Measurements from ENCODE around the gene F3.

Gene F3

DNA sequence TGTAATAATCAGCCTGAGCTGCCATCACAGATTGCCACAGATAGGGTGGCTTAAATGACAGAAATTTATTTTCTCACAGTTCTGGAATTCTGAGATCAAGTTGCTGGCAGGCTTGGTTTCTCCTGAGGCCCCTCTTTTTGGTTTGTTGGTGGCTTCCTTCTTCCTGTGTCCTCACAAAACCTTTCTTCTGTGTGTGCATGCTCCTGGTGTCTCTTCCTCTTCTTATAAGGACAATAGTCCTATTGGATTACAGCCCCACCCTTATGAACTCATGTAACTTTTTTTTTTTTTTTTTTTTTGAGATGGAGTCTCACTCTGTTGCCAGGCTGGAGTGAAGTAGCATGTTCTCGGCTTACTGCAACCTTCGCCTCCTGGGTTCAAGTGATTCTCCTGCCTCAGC lies 41.0 kb upstream of the F3 start:
- no peaks in the 10 kb centered on the region for H3K9me3 ChIP-seq (ENCODE audit: control insufficient read depth, insufficient read depth, low read length)
- no peaks in the 10 kb centered on the region for H4K20me1 ChIP-seq (ENCODE audit: control insufficient read depth, insufficient read depth, low read depth, low read length)
- no peaks in the 10 kb centered on the region for H3F3A ChIP-seq (ENCODE audit: control insufficient read depth, insufficient read depth)
- no peak overlapping the region for H3K4me2 ChIP-seq (ENCODE audit: low read length)
- no peaks in the 10 kb centered on the region for H3K36me3 ChIP-seq (ENCODE audit: control insufficient read depth, low read length)
- no peaks in the 10 kb centered on the region for H3K79me2 ChIP-seq (ENCODE audit: control insufficient read depth, low read length)
- no peak overlapping the region for H3K27ac ChIP-seq (ENCODE audit: low read depth, low read length)
- H3K4me1 ChIP-seq (ENCODE audit: control insufficient read depth, low read length), result no peaks in the 10 kb centered on the region
- no peaks in the 10 kb centered on the region for H3K9me2 ChIP-seq (replicated peaks; ENCODE audit: control insufficient read depth, low read length)
- TF ChIP-seq EZH2phosphoT487 (IDR thresholded peaks at IDR 0.05; ENCODE audit: borderline replicate concordance, low read length), result no peak
- TF ChIP-seq, protein P1, sequence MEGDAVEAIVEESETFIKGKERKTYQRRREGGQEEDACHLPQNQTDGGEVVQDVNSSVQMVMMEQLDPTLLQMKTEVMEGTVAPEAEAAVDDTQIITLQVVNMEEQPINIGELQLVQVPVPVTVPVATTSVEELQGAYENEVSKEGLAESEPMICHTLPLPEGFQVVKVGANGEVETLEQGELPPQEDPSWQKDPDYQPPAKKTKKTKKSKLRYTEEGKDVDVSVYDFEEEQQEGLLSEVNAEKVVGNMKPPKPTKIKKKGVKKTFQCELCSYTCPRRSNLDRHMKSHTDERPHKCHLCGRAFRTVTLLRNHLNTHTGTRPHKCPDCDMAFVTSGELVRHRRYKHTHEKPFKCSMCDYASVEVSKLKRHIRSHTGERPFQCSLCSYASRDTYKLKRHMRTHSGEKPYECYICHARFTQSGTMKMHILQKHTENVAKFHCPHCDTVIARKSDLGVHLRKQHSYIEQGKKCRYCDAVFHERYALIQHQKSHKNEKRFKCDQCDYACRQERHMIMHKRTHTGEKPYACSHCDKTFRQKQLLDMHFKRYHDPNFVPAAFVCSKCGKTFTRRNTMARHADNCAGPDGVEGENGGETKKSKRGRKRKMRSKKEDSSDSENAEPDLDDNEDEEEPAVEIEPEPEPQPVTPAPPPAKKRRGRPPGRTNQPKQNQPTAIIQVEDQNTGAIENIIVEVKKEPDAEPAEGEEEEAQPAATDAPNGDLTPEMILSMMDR (IDR thresholded peaks at IDR 0.05; ENCODE audit: low read depth, low read length, poor library complexity, severe bottlenecking), result no peak
- H3K4me3 ChIP-seq (ENCODE audit: low read length), result no peak overlapping the region
- H3K27me3 ChIP-seq (ENCODE audit: control insufficient read depth, low read length), result no peaks in the 10 kb centered on the region

DNA sequence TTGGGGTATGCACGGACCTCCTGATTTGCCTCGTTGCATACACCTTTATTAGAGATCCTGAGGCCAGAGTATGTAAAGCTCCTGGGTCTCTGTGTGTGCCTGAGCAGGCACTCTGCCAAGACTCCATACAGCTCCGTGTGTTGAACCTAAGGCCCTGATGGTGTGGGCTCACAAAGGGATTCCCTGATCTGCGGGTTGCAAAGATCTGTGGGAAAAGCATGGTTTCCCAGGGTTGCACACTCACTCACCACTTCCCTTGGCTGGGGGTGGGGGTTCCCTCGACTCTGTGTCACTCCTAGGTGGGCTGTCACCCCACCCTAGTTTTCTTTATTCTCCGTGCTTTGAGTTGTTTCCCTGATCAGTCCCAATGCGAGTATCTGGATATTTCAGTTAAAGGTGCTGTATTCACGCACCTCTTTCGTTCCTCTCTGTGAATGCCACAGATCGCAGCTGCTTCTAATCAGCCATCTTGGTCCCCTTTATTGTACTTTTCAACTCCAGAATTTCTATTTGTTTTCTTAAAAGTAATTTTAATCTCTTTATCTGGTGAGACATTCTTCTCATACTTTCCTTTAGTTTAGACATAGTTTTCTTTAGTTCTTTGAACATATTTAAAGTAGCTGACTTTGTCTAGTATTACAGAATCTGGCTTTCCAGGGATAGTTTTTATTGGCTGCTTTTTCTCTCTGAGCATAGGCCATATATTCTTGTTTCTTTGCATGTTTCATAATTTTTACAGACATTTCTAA lies 39.0 kb upstream of the F3 start:
- no peaks in the 10 kb centered on the region for H4K20me1 ChIP-seq (ENCODE audit: control insufficient read depth, insufficient read depth, low read depth, low read length)
- H3K4me1 ChIP-seq (ENCODE audit: control insufficient read depth, low read length), result no peaks in the 10 kb centered on the region
- H3K9me3 ChIP-seq (ENCODE audit: control insufficient read depth, insufficient read depth, low read length), result no peaks in the 10 kb centered on the region
- no peaks in the 10 kb centered on the region for H3K9me2 ChIP-seq (replicated peaks; ENCODE audit: control insufficient read depth, low read length)
- TF ChIP-seq, protein P1 (IDR thresholded peaks at IDR 0.05; ENCODE audit: low read depth, low read length, poor library complexity, severe bottlenecking), result no peak
- no peak for TF ChIP-seq EZH2phosphoT487 (IDR thresholded peaks at IDR 0.05; ENCODE audit: borderline replicate concordance, low read length)
- H3F3A ChIP-seq (ENCODE audit: control insufficient read depth, insufficient read depth), result no peaks in the 10 kb centered on the region
- no peaks in the 10 kb centered on the region for H3K27me3 ChIP-seq (ENCODE audit: control insufficient read depth, low read length)
- no peaks in the 10 kb centered on the region for H3K79me2 ChIP-seq (ENCODE audit: control insufficient read depth, low read length)
- no peak overlapping the region for H3K27ac ChIP-seq (ENCODE audit: low read depth, low read length)
- no peak overlapping the region for H3K4me3 ChIP-seq (ENCODE audit: low read length)
- no peaks in the 10 kb centered on the region for H3K36me3 ChIP-seq (ENCODE audit: control insufficient read depth, low read length)
- H3K4me2 ChIP-seq (ENCODE audit: low read length), result no peak overlapping the region

DNA sequence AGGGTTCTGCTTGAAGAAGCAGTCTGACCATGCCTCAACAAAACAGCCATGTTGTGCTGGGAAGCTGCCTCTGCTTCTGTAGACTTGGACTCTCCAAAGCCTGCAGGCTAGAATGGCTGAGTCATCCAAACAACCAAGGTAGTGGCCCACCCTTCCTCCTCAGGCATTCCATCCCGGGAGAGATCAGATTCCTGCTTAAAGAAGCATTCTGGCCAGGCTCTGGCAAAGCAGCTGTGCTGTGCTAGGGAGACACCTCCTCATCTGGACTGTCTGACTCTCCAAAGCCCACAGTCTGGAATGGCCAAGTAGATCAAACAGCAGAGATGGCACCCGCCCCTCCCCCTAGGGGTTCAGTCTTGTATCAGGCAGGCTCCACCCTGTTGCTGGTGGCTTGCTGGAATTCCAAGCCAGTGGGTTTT lies 38.3 kb upstream of the F3 start:
- Histone ChIP-seq H3K36me3 (ENCODE audit: control insufficient read depth, low read length) (no peaks in the 10 kb centered on the region), H3K79me2 (ENCODE audit: control insufficient read depth, low read length) (no peaks in the 10 kb centered on the region), H3K4me2 (ENCODE audit: low read length) (no peak overlapping the region), H3K9me3 (ENCODE audit: control insufficient read depth, insufficient read depth, low read length) (no peaks in the 10 kb centered on the region), H3F3A (ENCODE audit: control insufficient read depth, insufficient read depth) (no peaks in the 10 kb centered on the region), H3K27ac (ENCODE audit: low read depth, low read length) (no peak overlapping the region), H3K9me2 (replicated peaks; ENCODE audit: control insufficient read depth, low read length) (no peaks in the 10 kb centered on the region), H4K20me1 (ENCODE audit: control insufficient read depth, insufficient read depth, low read depth, low read length) (no peaks in the 10 kb centered on the region), H3K4me3 (ENCODE audit: low read length) (no peak overlapping the region), H3K4me1 (ENCODE audit: control insufficient read depth, low read length) (no peaks in the 10 kb centered on the region), H3K27me3 (ENCODE audit: control insufficient read depth, low read length) (no peaks in the 10 kb centered on the region)
- no peak for TF ChIP-seq EZH2phosphoT487 (IDR thresholded peaks at IDR 0.05; ENCODE audit: borderline replicate concordance, low read length)
- TF ChIP-seq, protein P1 (IDR thresholded peaks at IDR 0.05; ENCODE audit: low read depth, low read length, poor library complexity, severe bottlenecking), result no peak

Measured in DOHH2 (cell line).